H1 (cell line): Measurements from ENCODE around the gene FAM131C. TPM values are rescaled to one million over a fixed set of nuclear protein-coding genes. Genes with fewer than 3 reads are reported as not detected.

Experiments used
- CTCF ChIA-PET: fragments of 300-600 bp; sonication (Branson Sonifier 250); formaldehyde crosslinking; loops from one replicate; lab custom pipeline; 2021; ENCODE audit not compliant: partially characterized antibody; lab: Charles Lee
- POLR2A ChIA-PET: fragments of 300-600 bp; sonication (Branson Sonifier 250); formaldehyde crosslinking; loops from one replicate; lab custom pipeline; 2021; ENCODE audit warnings: inconsistent platforms; ENCODE audit not compliant: partially characterized antibody; lab: Charles Lee
- DNase-seq, 2 experiments: peaks; one replicate each; pipeline versions ENCODE4 v3.0.0 to v3.0.0-alpha.2; 2010 to 2022; ENCODE audit warnings: low spot score in 2 of 2, low read depth in 1 of 2, mixed read lengths in 1 of 2
- FAIRE-seq: peaks from 2 replicates; lab custom pipeline; 2011; peaks lifted over from hg19 to GRCh38; lab: Jason Lieb, UNC
- H2AFZ ChIP-seq: 2 replicates; pipeline ENCODE4 v1.8.1; 2012; ENCODE audit warnings: low read length, inconsistent platforms
- H2AK5ac ChIP-seq: 2 replicates; pipeline ENCODE4 v1.6.1; 2013; ENCODE audit warnings: low read depth, low read length
- H2BK120ac ChIP-seq: replicated peaks from 2 replicates; pipeline ENCODE3; 2013; ENCODE audit warnings: low read depth, low read length, inconsistent platforms
- H2BK12ac ChIP-seq: 2 replicates; pipeline ENCODE4 v1.6.1; 2013; ENCODE audit warnings: low read depth, low read length
- H2BK15ac ChIP-seq: 2 replicates; pipeline ENCODE4 v1.6.1; 2013; ENCODE audit warnings: low read length
- H2BK20ac ChIP-seq: 2 replicates; pipeline ENCODE4 v1.6.1; 2013; ENCODE audit warnings: low read length
- H2BK5ac ChIP-seq: 2 replicates; pipeline ENCODE4 v1.6.1; 2013; ENCODE audit warnings: low read depth, low read length
- H3K14ac ChIP-seq: 2 replicates; pipeline ENCODE4 v1.6.1; 2013; ENCODE audit warnings: inconsistent platforms; ENCODE audit not compliant: insufficient read length
- H3K18ac ChIP-seq: 2 replicates; pipeline ENCODE4 v1.6.1; 2013; ENCODE audit warnings: low read length; ENCODE audit errors: extremely low read depth
- H3K23ac ChIP-seq: 2 replicates; pipeline ENCODE4 v1.6.1; 2013; ENCODE audit warnings: inconsistent platforms; ENCODE audit not compliant: insufficient read length
- H3K23me2 ChIP-seq: 2 replicates; pipeline ENCODE4 v1.6.1; 2013; ENCODE audit warnings: low read depth, low read length
- H3K27ac ChIP-seq: 2 replicates; pipeline ENCODE4 v1.6.1; 2011; ENCODE audit warnings: low read depth, low read length, inconsistent platforms
- H3K27me3 ChIP-seq, 4 experiments: replicated peaks in 1 of 4; 1 replicate in 1 of 4; 2 replicates in 3 of 4; pipeline versions ENCODE4 v1.6.1 to v1.8.1; 2011 to 2013; ENCODE audit warnings: low read length in 3 of 4, mild to moderate bottlenecking in 3 of 4, inconsistent platforms in 2 of 4, mixed read lengths in 2 of 4, moderate library complexity in 1 of 4; ENCODE audit not compliant: control insufficient read depth in 3 of 4, insufficient read depth in 3 of 4; ENCODE audit errors: extremely low read depth in 1 of 4
- H3K36me3 ChIP-seq, 4 experiments: 2 replicates each; pipeline versions ENCODE4 v1.6.1 to v1.8.1; 2011 to 2013; ENCODE audit warnings: mild to moderate bottlenecking in 4 of 4, low read length in 3 of 4, moderate library complexity in 2 of 4, control low read depth in 1 of 4, inconsistent platforms in 1 of 4; ENCODE audit not compliant: insufficient read depth in 4 of 4, control insufficient read depth in 2 of 4
- H3K4ac ChIP-seq: replicated peaks from 2 replicates; pipeline ENCODE3; 2013; ENCODE audit warnings: low read length, low read depth, mixed read lengths, inconsistent platforms; ENCODE audit not compliant: insufficient read length
- H3K4me1 ChIP-seq, 4 experiments: replicated peaks in 1 of 4; 1 replicate in 1 of 4; 2 replicates in 3 of 4; pipeline versions ENCODE4 v1.6.1 to v1.8.1; 2011 to 2013; ENCODE audit warnings: low read length in 3 of 4, inconsistent platforms in 2 of 4, mixed read lengths in 1 of 4; ENCODE audit not compliant: insufficient read depth in 4 of 4, control insufficient read depth in 3 of 4
- H3K4me2 ChIP-seq, 2 experiments: 2 replicates each; pipeline versions ENCODE4 v1.6.1 to v1.8.1; 2011 to 2013; ENCODE audit warnings: low read depth in 2 of 2, low read length in 2 of 2, control low read depth in 1 of 2, inconsistent platforms in 1 of 2, mild to moderate bottlenecking in 1 of 2; ENCODE audit not compliant: insufficient read depth in 1 of 2
- H3K4me3 ChIP-seq, 4 experiments: fragments of 200-600, 300-600 bp in 1 of 4; sonication (generic), shearing (Covaris generic), sonication (Bioruptor Twin) in 1 of 4; 2 replicates each; pipeline versions ENCODE4 v1.5.1 to v1.8.1; 2011 to 2016; ENCODE audit warnings: low read length in 4 of 4, low read depth in 3 of 4, control low read depth in 2 of 4, inconsistent platforms in 2 of 4, mild to moderate bottlenecking in 2 of 4, mixed read lengths in 1 of 4, moderate library complexity in 1 of 4; ENCODE audit not compliant: insufficient read depth in 2 of 4; ENCODE audit errors: extremely low read depth in 1 of 4
- H3K56ac ChIP-seq: replicated peaks from 2 replicates; pipeline ENCODE3; 2013; ENCODE audit warnings: low read depth, mild to moderate bottlenecking, mixed read lengths, low read length, inconsistent platforms; ENCODE audit not compliant: insufficient read length
- H3K79me1 ChIP-seq: 2 replicates; pipeline ENCODE4 v1.6.1; 2013; ENCODE audit warnings: low read depth, low read length, control low read depth
- H3K79me2 ChIP-seq, 2 experiments: 2 replicates each; pipeline versions ENCODE4 v1.6.1 to v1.8.1; 2012 to 2013; ENCODE audit warnings: low read length in 2 of 2, mild to moderate bottlenecking in 2 of 2, inconsistent platforms in 1 of 2; ENCODE audit not compliant: insufficient read depth in 2 of 2, control insufficient read depth in 1 of 2
- H3K9ac ChIP-seq, 4 experiments: replicated peaks in 1 of 4; 1 replicate in 1 of 4; 2 replicates in 3 of 4; pipeline versions ENCODE4 v1.6.1 to v1.8.1; 2011 to 2013; ENCODE audit warnings: low read depth in 3 of 4, low read length in 3 of 4, control low read depth in 2 of 4, mild to moderate bottlenecking in 2 of 4, moderate library complexity in 2 of 4, inconsistent platforms in 1 of 4; ENCODE audit errors: extremely low read depth in 1 of 4
- H3K9me3 ChIP-seq, 2 experiments: 2 replicates each; pipeline versions ENCODE4 v1.6.1 to v1.8.1; 2012 to 2013; ENCODE audit warnings: mild to moderate bottlenecking in 2 of 2, moderate library complexity in 2 of 2, control low read depth in 1 of 2, inconsistent platforms in 1 of 2, low read depth in 1 of 2, low read length in 1 of 2, mixed read lengths in 1 of 2; ENCODE audit not compliant: insufficient read depth in 2 of 2
- H4K20me1 ChIP-seq, 2 experiments: replicated peaks in 1 of 2; 2 replicates each; pipeline versions ENCODE3 to v1.8.1; 2011 to 2013; ENCODE audit warnings: inconsistent platforms in 2 of 2, low read length in 2 of 2, mild to moderate bottlenecking in 1 of 2; ENCODE audit not compliant: insufficient read depth in 2 of 2, control insufficient read depth in 1 of 2
- H4K5ac ChIP-seq: 2 replicates; pipeline ENCODE4 v1.6.1; 2013; ENCODE audit warnings: low read length, low read depth, mixed read lengths, inconsistent platforms; ENCODE audit not compliant: insufficient read length
- H4K8ac ChIP-seq: 2 replicates; pipeline ENCODE4 v1.8.0; 2013; ENCODE audit warnings: mild to moderate bottlenecking, moderate library complexity, low read length, inconsistent platforms; ENCODE audit not compliant: insufficient read depth; ENCODE audit errors: extremely low read depth
- H4K91ac ChIP-seq: replicated peaks from 2 replicates; pipeline ENCODE3; 2013; ENCODE audit warnings: low read length, mixed read lengths, inconsistent platforms; ENCODE audit not compliant: insufficient read length
- CBX5 ChIP-seq: fragments of 300-800, 300-1000 bp; sonication (generic); IDR thresholded peaks from 2 replicates; pipeline ENCODE4 v1.7.1; 2016; ENCODE audit warnings: antibody characterized with exemption, low read length, low read depth
- CBX8 ChIP-seq: fragments of 300-800, 300-1000 bp; sonication (generic); IDR thresholded peaks from 2 replicates; pipeline ENCODE4 v1.7.1; 2016; ENCODE audit warnings: low read depth, low read length, borderline replicate concordance
- CHD2 ChIP-seq: IDR thresholded peaks from 2 replicates; pipeline ENCODE4 v1.6.1; 2012; ENCODE audit warnings: low read length, improper control_type of control experiment
- CTBP2 ChIP-seq: IDR thresholded peaks from 2 replicates; pipeline ENCODE4 v1.7.0; 2011; ENCODE audit warnings: borderline replicate concordance, mild to moderate bottlenecking, moderate library complexity, mixed read lengths, low read length; ENCODE audit not compliant: insufficient read depth, insufficient read length
- EP300 ChIP-seq, 2 experiments: IDR thresholded peaks; 1 replicate in 1 of 2; 2 replicates in 1 of 2; pipeline ENCODE4 v1.6.1; 2011 to 2012; ENCODE audit warnings: low read depth in 2 of 2, low read length in 2 of 2, mild to moderate bottlenecking in 2 of 2, borderline replicate concordance in 1 of 2, inconsistent platforms in 1 of 2, moderate library complexity in 1 of 2
- KDM1A ChIP-seq: fragments of 200-600, 300-600 bp; sonication (generic); IDR thresholded peaks from 2 replicates; pipeline ENCODE4 v1.7.1; 2016; ENCODE audit warnings: mild to moderate bottlenecking, low read length, borderline replicate concordance
- MAFK ChIP-seq: IDR thresholded peaks from 2 replicates; pipeline ENCODE4 v1.6.1; 2012; ENCODE audit warnings: low read depth, mild to moderate bottlenecking, improper control_type of control experiment, low read length
- RNF2 ChIP-seq: fragments of 200-900, 300-1000 bp; sonication (generic); IDR thresholded peaks from 2 replicates; pipeline ENCODE4 v1.7.1; 2016; ENCODE audit warnings: borderline replicate concordance, low read depth, mild to moderate bottlenecking, antibody characterized with exemption, low read length; ENCODE audit not compliant: poor library complexity, severe bottlenecking; ENCODE audit errors: missing control alignments
- SP2 ChIP-seq: IDR thresholded peaks from 2 replicates; pipeline ENCODE4 v1.6.1; 2012; ENCODE audit warnings: mild to moderate bottlenecking, low read length, inconsistent platforms
- TEAD4 ChIP-seq: IDR thresholded peaks from 2 replicates; pipeline ENCODE4 v1.6.1; 2012; ENCODE audit warnings: low read depth, low read length, inconsistent platforms, mixed read lengths
- USF2 ChIP-seq: IDR thresholded peaks from 2 replicates; pipeline ENCODE4 v1.6.1; 2011; ENCODE audit warnings: low read length, improper control_type of control experiment
- YY1 ChIP-seq: IDR thresholded peaks from 2 replicates; pipeline ENCODE4 v1.6.1; 2011; ENCODE audit warnings: low read depth, mild to moderate bottlenecking, low read length
- WGBS, 2 experiments: shearing (Covaris generic) in 1 of 2; methylation state at CpG; one replicate each; pipeline versions ENCODE4 v1.1.6 to v1.1.7; 2013 to 2015; ENCODE audit warnings: low lambda C conversion rate in 2 of 2, mixed read lengths in 2 of 2, inconsistent platforms in 1 of 2, low coverage in 1 of 2, missing lambda C conversion rate in 1 of 2; ENCODE audit not compliant: insufficient replicate concordance in 2 of 2, insufficient coverage in 1 of 2, insufficient read length in 1 of 2; ENCODE audit errors: extremely low coverage in 1 of 2, missing lambda C conversion rate in 1 of 2; 5-methylcytosine and 5-hydroxymethylcytosine counted together
- polyA plus RNA-seq, 7 experiments: library from polyadenylated mRNA; depleted of rRNA in 3 of 7; stranded (reverse) in 5 of 7; unstranded in 2 of 7; fragments of >200 nt in 5 of 7; fragments of 200-250 nt in 2 of 7; gene quantifications; 1 replicate in 5 of 7; 2 replicates in 1 of 7; 4 replicates in 1 of 7; pipeline versions ENCODE4 v1.2.1 to v1.2.3, GENCODE V29; 2011 to 2013; ENCODE audit warnings: missing spikeins in 2 of 7, mixed read lengths in 2 of 7
- total RNA-seq: library from RNA; stranded (reverse); fragmentation: NEBNext Ultra II Directional; extraction: Animal tissue kit (Norgen Biotek cat#: 25700); gene quantifications from 2 replicates; pipeline ENCODE4 v1.2.1, GENCODE V29; 2021

Gene FAM131C
- total and polyA plus RNA-seq, 2 of the 8 experiments (the other 6 are each of a cell fraction or from before 2014, with no cell fraction given): 0.73 to 0.78 TPM

GRCh38 chr1:16072095-16072494, 1.4 kb downstream of the FAM131C start:
- Histone ChIP-seq H3K9ac (no peak overlapping the region), H4K91ac (no peak overlapping the region), H3K14ac (no peak overlapping the region), H3K79me2 (no peaks in the 10 kb centered on the region), H4K8ac (no peak overlapping the region; the same call in 1 of the 2 replicates), H3K4ac (no peak overlapping the region), H3K4me2 (no peak overlapping the region; a peak in 1 of 4 replicates), H2AK5ac (no peak overlapping the region), H2BK15ac (no peak overlapping the region), H2BK120ac (no peak overlapping the region), H2BK20ac (0 out of 2 replicates have a peak overlapping the region, but pooled peaks have one; percentile 90), H3K79me1 (no peaks in the 10 kb centered on the region), H2BK12ac (no peak overlapping the region), H3K9me3 (no peaks in the 10 kb centered on the region), H3K36me3 (no peaks in the 10 kb centered on the region), H4K5ac (no peak overlapping the region), H3K18ac (no peak overlapping the region), H2AFZ (no peak overlapping the region), H4K20me1 (peaks cover 0 to 10% of the 10 kb centered on the region in 2 experiments), H3K27me3 (peaks cover 4 to 38% (median 30%) of the 10 kb centered on the region in 4 experiments), H2BK5ac (no peak overlapping the region), H3K23ac (no peak overlapping the region), H3K23me2 (peaks cover 11% of the 10 kb centered on the region), H3K56ac (no peak overlapping the region), H3K4me1 (peaks cover 5 to 24% (median 11%) of the 10 kb centered on the region in 4 experiments), H3K4me3 (no peak overlapping the region), H3K27ac (no peak overlapping the region)
- 74% methylated on average over 5 of the region's 5 CpGs; no CpG with 5 or more reads in 1 of the 2 experiments for WGBS, 2 experiments
- ChIA-PET CTCF (interaction anchor here (0.9 to 21.9 kb wide), 11 partner anchors 10 to 176 kb away, joined by 3 to 569 read pairs (median 6); partner anchors contain the start of genes CLCNKB and EPHA2), POLR2A (interaction anchor here (0.6 to 1.7 kb wide), 7 partner anchors 8 to 300 kb away, joined by 3 to 4 read pairs (median 3); partner anchors contain the start of gene ARHGEF19)
- FAIRE-seq: no peak
- DNase-seq: no peak
- TF ChIP-seq CHD2 (no peak), RNF2 (no peak), CBX8 (no peak), YY1 (no peak), MAFK (no peak), CBX5 (no peak), SP2 (no peak), TEAD4 (no peak), CTBP2 (no peak), KDM1A (no peak), USF2 (no peak), EP300 (IDR thresholded peaks at IDR 0.05; ENCODE audit: borderline replicate concordance in 1 of 2, low read depth in 2 of 2, low read length in 2 of 2) (no peak)
